ENCODE measurements around the gene UBE2D3.

The UBE2D3 gene

DNA sequence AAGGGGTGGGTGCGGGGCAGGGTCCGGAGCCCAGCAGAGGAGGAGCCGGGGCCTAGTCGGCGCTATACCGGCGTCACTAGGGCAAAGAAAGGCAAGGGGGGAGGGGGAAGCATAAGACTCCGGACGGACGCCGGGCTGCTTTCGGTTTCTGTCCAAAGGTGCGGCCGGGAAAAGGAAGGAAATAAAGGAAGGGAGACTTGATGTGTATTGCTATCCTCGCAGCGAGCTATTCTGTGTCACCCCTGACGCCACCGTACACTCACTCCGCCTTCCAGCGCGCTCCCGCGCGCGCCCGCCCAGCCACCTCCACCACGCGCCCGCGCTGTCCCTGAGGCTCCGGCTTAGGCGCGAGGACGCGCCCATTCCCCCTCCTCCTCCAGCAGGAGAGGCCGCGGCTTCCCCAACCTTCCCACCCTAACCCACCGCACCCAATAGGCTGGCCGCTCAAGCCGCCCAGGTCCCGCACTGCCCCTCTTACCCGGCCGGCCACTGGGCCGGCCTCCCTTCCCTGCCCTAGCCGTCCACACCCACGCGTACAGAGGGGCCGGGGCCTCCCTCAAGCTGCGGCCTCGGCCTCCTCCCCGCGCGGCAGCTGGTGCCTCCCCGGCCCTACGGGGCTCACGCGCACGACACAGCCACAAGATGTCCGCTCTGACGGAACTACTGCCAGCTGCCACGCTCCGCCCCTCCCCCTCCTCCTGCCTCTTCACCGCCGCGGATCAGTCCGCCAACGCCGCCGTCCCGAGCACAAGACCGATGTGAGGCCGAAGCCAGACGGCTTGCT, at the start of gene UBE2D3:
TSS of gene UBE2D3 (minus strand) at position 662 of the 784 bp plus-strand sequence. CDS start 1,043 bp downstream, outside the sequence.
- no peak for TF ChIP-seq CTCF (IDR thresholded peaks at IDR 0.05; ENCODE audit: unreplicated experiment in 3 of 3)
- Mint-ChIP-seq H3K4me3 (no peak within 1 kb of the TSS), H3K9me3 (no peaks in the 10 kb centered on the region), H3K27me3 (ENCODE audit: low read depth) (no peaks in the 10 kb centered on the region), H3K4me1 (peaks cover 35% of the 10 kb centered on the region), H3K36me3 (ENCODE audit: low read depth) (peaks cover 9% of the 10 kb centered on the region), H3K27ac (no peak within 1 kb of the TSS)

DNA sequence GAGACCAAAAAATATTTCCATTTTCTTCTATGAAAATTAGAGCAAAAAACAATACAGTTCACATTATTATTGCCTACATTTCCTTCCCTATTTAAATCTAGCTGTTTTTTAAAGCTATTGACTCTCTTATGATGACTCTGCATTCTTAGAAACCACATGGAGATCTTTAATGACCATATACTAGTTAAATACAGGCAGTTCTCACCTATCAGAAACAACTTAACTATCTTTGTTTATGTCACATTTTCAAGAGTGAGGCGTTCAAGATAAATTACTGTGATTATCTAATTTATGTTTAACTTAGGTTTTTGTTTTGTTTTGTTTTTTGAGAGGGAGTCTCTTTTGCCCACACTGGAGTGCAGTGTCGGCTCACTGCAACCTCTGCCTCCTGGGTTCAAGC, 44.4 kb upstream of the UBE2D3 start:
- Mint-ChIP-seq H3K27ac (no peak overlapping the region), H3K27me3 (ENCODE audit: low read depth) (no peaks in the 10 kb centered on the region), H3K4me3 (peak overlapping the region in 1 of 3 experiments; percentile 21), H3K4me1 (peaks cover 24% of the 10 kb centered on the region), H3K36me3 (ENCODE audit: low read depth) (peaks cover 48% of the 10 kb centered on the region), H3K9me3 (peaks cover 6% of the 10 kb centered on the region)
- no peak for TF ChIP-seq CTCF (IDR thresholded peaks at IDR 0.05; ENCODE audit: unreplicated experiment in 3 of 3)

DNA sequence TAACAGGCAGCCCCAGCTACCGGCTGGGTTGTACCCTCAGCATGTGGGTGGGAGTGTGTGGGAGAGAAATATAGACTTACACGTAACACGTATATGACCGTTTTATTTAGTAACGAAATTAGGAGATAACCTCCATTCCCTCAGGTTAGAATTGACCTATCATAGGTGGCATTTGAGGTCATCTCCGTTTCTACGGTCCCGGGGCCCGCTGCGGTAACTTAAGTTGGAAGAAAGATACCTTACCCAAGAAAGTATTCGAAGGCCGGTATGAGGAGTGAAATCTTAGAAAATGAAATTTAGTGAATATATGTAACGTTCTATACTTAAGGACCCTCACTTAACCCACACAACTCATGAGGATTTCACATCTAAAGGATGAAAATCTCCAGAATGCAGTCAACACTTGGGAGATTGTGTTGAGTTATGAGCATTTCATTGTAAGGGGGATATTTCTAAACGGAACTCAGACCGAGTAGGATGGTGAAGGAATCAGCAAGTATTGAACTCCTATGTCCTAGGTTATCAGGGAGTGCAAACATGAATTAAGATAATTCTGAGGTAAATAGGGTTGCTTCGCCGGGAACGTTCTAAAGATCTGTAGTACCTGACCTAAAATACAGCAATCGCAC, 42.3 kb upstream of the UBE2D3 start:
- TF ChIP-seq CTCF (IDR thresholded peaks at IDR 0.05; ENCODE audit: unreplicated experiment in 3 of 3), result no peak
- Mint-ChIP-seq H3K36me3 (ENCODE audit: low read depth) (peaks cover 27% of the 10 kb centered on the region), H3K4me1 (peaks cover 33% of the 10 kb centered on the region), H3K9me3 (peaks cover 4% of the 10 kb centered on the region), H3K27ac (peak overlapping the region; percentile 94 to 99 (median 98)), H3K4me3 (peak overlapping the region; percentile 90 to 98 (median 97)), H3K27me3 (ENCODE audit: low read depth) (no peaks in the 10 kb centered on the region)

- no peak for TF ChIP-seq CTCF (IDR thresholded peaks at IDR 0.05; ENCODE audit: unreplicated experiment in 3 of 3)
- Mint-ChIP-seq H3K4me3 (peak within 1 kb of the TSS; percentile 90 to 98 (median 97)), H3K9me3 (peaks cover 3% of the 10 kb centered on the region), H3K27me3 (ENCODE audit: low read depth) (no peaks in the 10 kb centered on the region), H3K27ac (peak within 1 kb of the TSS; percentile 94 to 99 (median 98)), H3K36me3 (ENCODE audit: low read depth) (peaks cover 21% of the 10 kb centered on the region), H3K4me1 (peaks cover 33% of the 10 kb centered on the region)
Observed at GRCh38 chr4:102868781-102869568, 41.6 kb upstream of the UBE2D3 start, which contains the start of gene CISD2. CISD2 (plus strand) TSS chr4:102868992; CDS start chr4:102869085, 93 bp downstream.

GRCh38 chr4:102868153-102868780, 40.9 kb upstream of the UBE2D3 start:
- Mint-ChIP-seq H3K27me3 (ENCODE audit: low read depth) (no peaks in the 10 kb centered on the region), H3K9me3 (peaks cover 3% of the 10 kb centered on the region), H3K27ac (peak overlapping the region; percentile 94 to 99 (median 98)), H3K4me1 (peaks cover 33% of the 10 kb centered on the region), H3K4me3 (peak overlapping the region; percentile 90 to 97 (median 92)), H3K36me3 (ENCODE audit: low read depth) (peaks cover 14% of the 10 kb centered on the region)
- TF ChIP-seq CTCF (IDR thresholded peaks at IDR 0.05; ENCODE audit: unreplicated experiment in 3 of 3), result no peak

Measured in nephron (organoid).